ENCODE measurements around the gene CFB.
"Not testable (repeated sequence)": the region's sequence is repeated elsewhere in the genome, so short reads cannot be mapped to it uniquely, and the experiment has no call there.

DNA sequence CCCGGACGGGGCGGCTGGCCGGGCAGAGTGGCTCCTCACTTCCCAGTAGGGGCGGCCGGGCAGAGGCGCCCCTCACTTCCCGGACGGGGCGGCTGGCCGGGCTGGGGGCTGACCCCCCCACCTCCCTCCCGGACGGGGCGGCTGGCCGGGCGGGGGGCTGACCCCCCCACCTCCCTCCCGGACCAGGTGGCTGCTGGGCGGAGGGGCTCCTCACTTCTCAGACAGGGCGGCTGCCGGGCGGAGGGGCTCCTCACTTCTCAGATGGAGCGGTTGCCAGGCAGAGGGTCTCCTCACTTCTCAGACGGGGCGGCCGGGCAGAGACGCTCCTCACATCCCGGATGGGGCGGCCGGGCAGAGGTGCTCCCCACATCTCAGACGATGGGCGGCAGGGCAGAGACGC, 13.8 kb upstream of the CFB start:
- TF ChIP-seq CTCF, POLR2A (IDR thresholded peaks at IDR 0.05): not testable (repeated sequence)
